HTERT RPE-1 (cell line): ENCODE data around the gene CPNE6.

Experiments used
- in situ Hi-C: fragments of 300-500 bp; cut with MboI; formaldehyde crosslinking; loops from 4 replicates; pipeline ENCODE4 v1.14.3; 2020; ENCODE audit warnings: low sequenced_read_pairs

Gene CPNE6

GRCh38 chr14:24054324-24054641, 17.1 kb upstream of the CPNE6 start:
- in situ Hi-C loops = no loop called here

GRCh38 chr14:24054646-24055045, 16.7 kb upstream of the CPNE6 start:
- in situ Hi-C loops = no loop called here

GRCh38 chr14:24055971-24056799, 15.2 kb upstream of the CPNE6 start:
- in situ Hi-C loops = no loop called here

GRCh38 chr14:24056800-24057184, 14.6 kb upstream of the CPNE6 start:
- in situ Hi-C loops = no loop called here

GRCh38 chr14:24057271-24057670, 14.1 kb upstream of the CPNE6 start:
- in situ Hi-C loops = no loop called here

GRCh38 chr14:24057867-24058259, 13.5 kb upstream of the CPNE6 start:
- in situ Hi-C loops = no loop called here

- in situ Hi-C loops = no loop called here
Measured at GRCh38 chr14:24058260-24058950, 13.0 kb upstream of the CPNE6 start.

- in situ Hi-C loops = no loop called here
Measured at GRCh38 chr14:24058951-24059475, 12.3 kb upstream of the CPNE6 start.

- in situ Hi-C loops = no loop called here
Measured at GRCh38 chr14:24059841-24060388, 11.4 kb upstream of the CPNE6 start.

- in situ Hi-C loops = no loop called here
Measured at GRCh38 chr14:24060443-24060842, 10.9 kb upstream of the CPNE6 start.

GRCh38 chr14:24060984-24061913, 10.1 kb upstream of the CPNE6 start:
- in situ Hi-C loops = no loop called here

GRCh38 chr14:24062216-24062980, 9.0 kb upstream of the CPNE6 start:
- in situ Hi-C loops = no loop called here

- in situ Hi-C loops = no loop called here
Measured at GRCh38 chr14:24063263-24063836, 8.0 kb upstream of the CPNE6 start.

GRCh38 chr14:24064091-24064795, 7.1 kb upstream of the CPNE6 start:
- in situ Hi-C loops = no loop called here

GRCh38 chr14:24064856-24065255, 6.5 kb upstream of the CPNE6 start:
- in situ Hi-C loops = no loop called here

- in situ Hi-C loops = no loop called here
Measured at GRCh38 chr14:24065408-24065807, 6.0 kb upstream of the CPNE6 start.

- in situ Hi-C loops = no loop called here
Measured at GRCh38 chr14:24066496-24067132, 4.7 kb upstream of the CPNE6 start.

- in situ Hi-C loops = no loop called here
Measured at GRCh38 chr14:24067133-24068082, 4.0 kb upstream of the CPNE6 start.
